CD4-positive, alpha-beta T cell (primary cell): Measurements from ENCODE around the gene CLRN3. TPM values are rescaled to one million over a fixed set of nuclear protein-coding genes. Genes with fewer than 3 reads are reported as not detected.

Experiments used
- ATAC-seq: fragments of 200-7000 bp; cut with Tn5 transposase; one replicate; pipeline ENCODE4 v1.10.0; 2022; ENCODE audit warnings: mild to moderate bottlenecking; ENCODE audit not compliant: poor library complexity
- CTCF ChIA-PET: fragments of 350-600 bp; sonication (Branson Sonifier 250); formaldehyde crosslinking; loops from one replicate; lab custom pipeline; 2021; ENCODE audit warnings: antibody characterized with exemption, inconsistent platforms; lab: Charles Lee
- POLR2A ChIA-PET: fragments of 350-600 bp; sonication (Branson Sonifier 250); formaldehyde crosslinking; loops from one replicate; lab custom pipeline; 2021; ENCODE audit warnings: antibody characterized with exemption, inconsistent platforms; lab: Charles Lee
- DNase-seq, 14 experiments: peaks; one replicate each; pipeline ENCODE4 v3.0.0-alpha.2; 2013 to 2020; ENCODE audit warnings: mixed read lengths in 2 of 14
- H3K27ac ChIP-seq, 2 donors: one replicate each; pipeline versions ENCODE4 v1.5.1 to v1.7.0; 2013; ENCODE audit warnings: low read length in 2 of 2, low read depth in 1 of 2, mild to moderate bottlenecking in 1 of 2
- H3K27me3 ChIP-seq, 2 experiments: 1 replicate in 1 of 2; 2 replicates in 1 of 2; pipeline versions ENCODE4 v1.6.1 to v1.7.0; 2013; ENCODE audit warnings: low read length in 2 of 2, control low read depth in 1 of 2, mild to moderate bottlenecking in 1 of 2, moderate library complexity in 1 of 2; ENCODE audit not compliant: insufficient read depth in 2 of 2, control insufficient read depth in 1 of 2
- H3K36me3 ChIP-seq: one replicate; pipeline ENCODE4 v1.6.1; 2013; ENCODE audit warnings: low read length, control low read depth; ENCODE audit not compliant: insufficient read depth
- H3K4me1 ChIP-seq: one replicate; pipeline ENCODE4 v1.6.1; 2013; ENCODE audit warnings: low read length, control low read depth; ENCODE audit not compliant: insufficient read depth
- H3K4me3 ChIP-seq: one replicate; pipeline ENCODE4 v1.5.1; 2013; ENCODE audit warnings: mild to moderate bottlenecking, low read length, moderate library complexity
- H3K9me3 ChIP-seq, 2 experiments: 1 replicate in 1 of 2; 2 replicates in 1 of 2; pipeline versions ENCODE4 v1.6.1 to v1.7.0; 2013; ENCODE audit warnings: low read length in 2 of 2, mild to moderate bottlenecking in 2 of 2, control low read depth in 1 of 2, moderate library complexity in 1 of 2; ENCODE audit not compliant: control insufficient read depth in 1 of 2, insufficient read depth in 1 of 2
- H3K27ac Mint-ChIP-seq: one replicate; pipeline ENCODE4 v1.8.0; 2020; ENCODE audit warnings: mixed read lengths
- H3K27me3 Mint-ChIP-seq: one replicate; pipeline ENCODE4 v1.8.0; 2021; ENCODE audit warnings: mixed read lengths
- H3K36me3 Mint-ChIP-seq: one replicate; pipeline ENCODE4 v1.8.0; 2021; ENCODE audit warnings: low read depth, mixed read lengths
- H3K4me1 Mint-ChIP-seq: one replicate; pipeline ENCODE4 v1.8.0; 2021; ENCODE audit warnings: low read depth, mixed read lengths
- H3K4me3 Mint-ChIP-seq: one replicate; pipeline ENCODE4 v1.8.0; 2020; ENCODE audit warnings: mild to moderate bottlenecking, mixed read lengths
- H3K9me3 Mint-ChIP-seq: one replicate; pipeline ENCODE4 v1.8.0; 2020; ENCODE audit warnings: mixed read lengths
- CTCF ChIP-seq: fragments of 200-600 bp; IDR thresholded peaks from one replicate; pipeline ENCODE4 v1.8.0; 2022; ENCODE audit warnings: antibody characterized with exemption, mild to moderate bottlenecking
- intact Hi-C, 2 experiments: fragments of 100-400 bp; cut with DNase I in 1 of 2; cut with micrococcal nuclease in 1 of 2; formaldehyde crosslinking; loops; one replicate each; pipeline versions ENCODE4 v1.15.1 to v1.9.0; 2023 to 2025; cut with DNase I, micrococcal nuclease
- total RNA-seq, 174 experiments: library from RNA in 2 of 174; stranded (reverse) in 2 of 174; gene quantifications; one replicate each; pipeline ENCODE4 v1.2.3 and lab custom pipeline; 2021 to 2026

Gene CLRN3
- total RNA-seq, 2 experiments from 2014 or later, result not detected

DNA sequence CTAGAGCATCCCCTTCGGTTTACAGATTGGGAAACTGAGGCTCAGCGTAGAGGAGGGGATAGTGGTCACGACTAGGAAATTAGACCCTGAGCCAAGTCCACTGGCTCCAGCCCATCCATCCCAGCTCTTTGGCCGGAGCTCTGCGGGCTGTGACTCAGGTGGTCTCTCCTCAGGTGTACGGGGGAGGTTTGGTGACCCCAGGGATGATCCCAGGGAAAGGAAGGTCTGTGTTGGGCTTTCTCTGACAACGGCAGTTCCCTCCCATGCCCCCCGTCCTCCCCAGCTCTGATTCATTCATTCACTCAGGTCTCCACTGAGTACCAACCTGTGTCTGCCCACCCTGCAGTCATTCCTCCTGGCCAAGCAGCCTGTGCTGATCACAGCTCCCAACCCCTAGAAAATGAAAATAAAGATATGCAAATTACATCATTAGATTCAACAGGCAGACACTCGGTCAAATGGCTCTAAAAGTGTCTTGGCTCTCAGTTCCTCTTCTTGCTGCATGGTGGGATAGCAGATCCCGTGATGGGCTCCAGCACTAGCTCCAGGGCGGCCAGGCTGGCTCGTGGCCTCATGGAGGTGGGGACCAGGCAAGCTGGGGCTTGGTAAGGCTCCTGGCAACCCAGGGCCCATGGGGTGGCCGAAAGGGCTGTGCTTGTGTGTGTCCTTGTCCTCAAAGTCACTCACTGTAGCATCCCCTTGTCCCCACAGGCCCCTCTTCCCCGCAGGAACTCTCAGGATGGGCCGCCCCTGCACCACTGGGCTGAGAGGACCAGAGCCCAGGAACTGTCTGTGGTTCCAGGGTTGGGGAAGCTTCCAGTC lies 37.8 kb downstream of the CLRN3 start:
- H3K27ac ChIP-seq, result no peak overlapping the region
- intact Hi-C loops, result loop anchor here (1.0 to 10.0 kb wide), 5 partner anchors 610 to 1988 kb away; no protein-coding TSS in a partner anchor
- peaks cover 0 to 5% of the 10 kb centered on the region in 2 experiments for H3K27me3 ChIP-seq
- Mint-ChIP-seq H3K36me3 (no peaks in the 10 kb centered on the region), H3K9me3 (no peaks in the 10 kb centered on the region), H3K4me3 (no peak overlapping the region), H3K27ac (no peak overlapping the region), H3K4me1 (peaks cover 6% of the 10 kb centered on the region), H3K27me3 (peaks cover 5% of the 10 kb centered on the region)
- DNase-seq (no peak), ATAC-seq (no peak)
- TF ChIP-seq CTCF, result no peak
- POLR2A ChIA-PET, result no interaction called here
- H3K4me1 ChIP-seq, result peaks cover 4% of the 10 kb centered on the region
- CTCF ChIA-PET, result interaction anchor here (1.3 to 1.9 kb wide), 4 partner anchors 9 to 1990 kb away, joined by 3 to 9 read pairs (median 8); no protein-coding TSS in a partner anchor
- H3K9me3 ChIP-seq, result no peaks in the 10 kb centered on the region
- H3K36me3 ChIP-seq, result no peaks in the 10 kb centered on the region
- H3K4me3 ChIP-seq, result no peak overlapping the region

DNA sequence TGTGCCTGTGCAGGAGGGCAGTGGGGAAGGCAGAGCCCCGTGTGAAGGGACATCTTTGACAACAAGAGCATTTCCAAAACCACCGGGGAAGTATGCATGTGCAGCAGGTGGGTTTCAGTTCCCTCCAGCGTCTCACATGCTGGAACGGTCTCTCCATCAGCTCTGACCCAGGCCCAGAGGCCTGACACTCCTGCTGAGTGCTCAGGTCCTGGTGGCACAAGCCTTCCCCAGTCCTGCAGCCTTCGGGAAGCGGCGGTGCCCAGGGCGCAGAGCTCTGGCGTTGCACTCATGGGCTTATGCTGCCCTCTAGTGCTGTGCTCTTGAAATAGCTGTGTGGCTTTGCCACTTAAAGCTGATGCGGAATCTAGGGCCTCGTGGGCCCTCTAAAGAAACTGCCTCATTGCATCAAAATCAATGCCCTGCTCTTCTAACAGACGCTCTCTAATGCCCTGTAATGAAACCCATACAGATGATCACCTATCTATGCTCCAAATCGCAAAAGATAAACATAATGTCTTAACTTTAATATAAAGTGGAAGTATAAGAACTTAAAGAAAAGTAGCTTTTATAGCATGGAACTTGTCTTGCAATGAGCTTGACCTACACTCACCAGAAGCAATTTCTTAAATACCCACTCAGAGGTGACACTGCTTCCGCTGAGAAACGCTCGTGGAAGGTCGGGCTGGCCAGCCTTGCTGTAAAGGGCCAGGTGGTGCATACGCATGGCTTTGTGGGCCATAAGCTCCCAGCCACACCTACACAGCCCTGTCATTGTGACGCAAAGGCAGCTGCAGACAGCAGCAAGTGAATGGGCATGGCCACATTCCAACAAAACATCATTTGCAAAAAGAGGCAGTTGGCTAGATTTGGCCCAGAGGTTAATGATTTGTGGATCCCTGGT lies 38.6 kb downstream of the CLRN3 start:
- ChIA-PET CTCF (interaction anchor here (0.6 to 1.9 kb wide), 6 partner anchors 10 to 1989 kb away, joined by 3 to 9 read pairs (median 5); no protein-coding TSS in a partner anchor), POLR2A (no interaction called here)
- intact Hi-C loops, result loop anchor here (1.0 to 10.0 kb wide), 6 partner anchors 139 to 1987 kb away; no protein-coding TSS in a partner anchor
- H3K4me1 ChIP-seq, result peaks cover 4% of the 10 kb centered on the region
- no peak overlapping the region for H3K4me3 Mint-ChIP-seq
- peaks cover 5% of the 10 kb centered on the region for H3K27me3 Mint-ChIP-seq
- TF ChIP-seq CTCF, result peak; percentile 87
- no peaks in the 10 kb centered on the region for H3K9me3 Mint-ChIP-seq
- no peaks in the 10 kb centered on the region for H3K9me3 ChIP-seq
- peak; percentile 52 for ATAC-seq
- peaks cover 6% of the 10 kb centered on the region for H3K4me1 Mint-ChIP-seq
- peaks cover 0 to 5% of the 10 kb centered on the region in 2 experiments for H3K27me3 ChIP-seq
- no peaks in the 10 kb centered on the region for H3K36me3 Mint-ChIP-seq
- H3K27ac Mint-ChIP-seq, result no peak overlapping the region
- no peak overlapping the region for H3K27ac ChIP-seq
- no peaks in the 10 kb centered on the region for H3K36me3 ChIP-seq
- peak; percentile 23 to 69 (median 34) for DNase-seq
- no peak overlapping the region for H3K4me3 ChIP-seq

DNA sequence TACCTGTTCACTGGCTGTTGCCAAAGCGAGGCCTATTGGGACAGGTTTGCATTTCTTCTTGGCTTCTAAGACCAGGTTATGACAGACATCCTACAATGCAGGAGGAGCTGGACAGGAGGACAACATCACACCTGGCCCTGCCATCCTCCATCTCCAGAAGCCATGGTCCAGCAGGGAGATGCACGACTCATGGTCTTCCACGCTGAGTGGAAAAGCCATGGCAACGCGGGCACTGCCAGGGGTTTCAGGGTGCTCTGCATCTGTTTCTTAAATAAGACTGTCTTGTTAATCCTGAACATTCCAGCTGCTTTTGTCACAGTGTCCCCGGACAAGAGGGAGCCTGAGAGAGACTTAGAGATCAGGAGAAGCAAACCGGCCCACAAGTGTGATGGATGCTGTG lies 40.3 kb downstream of the CLRN3 start:
- POLR2A ChIA-PET, result no interaction called here
- H3K27me3 Mint-ChIP-seq, result peaks cover 5% of the 10 kb centered on the region
- no peak for ATAC-seq

More for the DNA sequence above, 40.3 kb downstream of the CLRN3 start:
- CTCF ChIA-PET, result no interaction called here
- Mint-ChIP-seq H3K4me3 (no peak overlapping the region), H3K36me3 (no peaks in the 10 kb centered on the region), H3K4me1 (peaks cover 6% of the 10 kb centered on the region), H3K9me3 (no peaks in the 10 kb centered on the region), H3K27ac (no peak overlapping the region)
- peaks cover 0 to 5% of the 10 kb centered on the region in 2 experiments for H3K27me3 ChIP-seq
- H3K4me3 ChIP-seq, result no peak overlapping the region
- peaks cover 6% of the 10 kb centered on the region for H3K4me1 ChIP-seq
- no peak for TF ChIP-seq CTCF
- no peaks in the 10 kb centered on the region for H3K36me3 ChIP-seq
- intact Hi-C loops, result loop anchor here (2.0 to 10.0 kb wide), 4 partner anchors 138 to 1985 kb away; no protein-coding TSS in a partner anchor
- peaks cover 0 to 11% of the 10 kb centered on the region in 2 experiments for H3K9me3 ChIP-seq
- H3K27ac ChIP-seq, result no peak overlapping the region
- DNase-seq, result no peak
